ENCODE measurements around the gene IQSEC1. TPM values are rescaled to one million over a fixed set of nuclear protein-coding genes. Genes with fewer than 3 reads are reported as not detected.

The IQSEC1 gene
- total and polyA plus RNA-seq, 2 of the 8 experiments (the other 6 are each of a cell fraction or from before 2014, with no cell fraction given) = 6.8 to 28.8 TPM

DNA sequence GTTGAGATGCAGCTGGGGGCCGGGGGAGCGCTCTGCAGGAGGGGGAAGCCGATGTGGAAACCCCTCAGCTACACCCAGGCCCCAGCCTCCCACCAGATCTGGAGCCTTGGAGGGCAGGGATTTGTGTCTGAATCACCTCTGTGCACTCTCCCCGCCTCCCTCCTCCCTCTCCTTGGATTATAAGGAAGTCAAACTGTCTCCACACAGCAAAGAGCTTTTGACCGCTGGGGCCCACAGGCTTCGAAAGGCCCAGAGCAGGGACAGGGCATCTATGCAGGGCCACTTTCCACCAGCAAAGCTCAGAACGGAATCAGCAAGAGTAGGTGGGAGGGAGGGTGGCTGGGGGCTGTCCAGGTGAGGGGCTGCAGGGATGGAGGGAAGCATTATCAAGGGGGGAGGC is 68.9 kb downstream of the IQSEC1 start:
- Histone ChIP-seq H4K8ac (ENCODE audit: extremely low read depth, insufficient read depth, low read length) (no peak overlapping the region), H4K91ac (replicated peaks; ENCODE audit: insufficient read length, low read length) (no peak overlapping the region), H2BK12ac (ENCODE audit: low read depth, low read length) (no peak overlapping the region), H3K27ac (ENCODE audit: low read depth, low read length) (no peak overlapping the region), H3K4ac (replicated peaks; ENCODE audit: insufficient read length, low read depth, low read length) (no peak overlapping the region), H2BK5ac (ENCODE audit: low read depth, low read length) (no peak overlapping the region), H4K5ac (ENCODE audit: insufficient read length, low read depth, low read length) (no peak overlapping the region), H3K9me3 (ENCODE audit: insufficient read depth in 2 of 2, low read depth in 1 of 2, low read length in 1 of 2) (no peaks in the 10 kb centered on the region), H2BK20ac (ENCODE audit: low read length) (no peak overlapping the region), H3K79me1 (ENCODE audit: low read depth, low read length) (no peaks in the 10 kb centered on the region), H3K4me3 (ENCODE audit: extremely low read depth in 1 of 4, insufficient read depth in 2 of 4, low read depth in 3 of 4, low read length in 4 of 4) (no peak overlapping the region), H3K27me3 (replicated peaks in 1 of 4; ENCODE audit: control insufficient read depth in 3 of 4, extremely low read depth in 1 of 4, insufficient read depth in 3 of 4, low read length in 3 of 4) (0 out of 7 replicates have a peak, but pooled peaks cover 0 to 3% (median 0%) of the 10 kb centered on the region in 4 experiments), H3K9ac (replicated peaks in 1 of 4; ENCODE audit: extremely low read depth in 1 of 4, low read depth in 3 of 4, low read length in 3 of 4) (no peak overlapping the region), H3K23ac (ENCODE audit: insufficient read length) (no peak overlapping the region), H2BK120ac (replicated peaks; ENCODE audit: low read depth, low read length) (no peak overlapping the region), H3K23me2 (ENCODE audit: low read depth, low read length) (no peaks in the 10 kb centered on the region), H3K4me1 (replicated peaks in 1 of 4; ENCODE audit: control insufficient read depth in 3 of 4, insufficient read depth in 4 of 4, low read length in 3 of 4) (peaks cover 0 to 2% (median 0%) of the 10 kb centered on the region in 4 experiments; a peak in 2 of 7 replicates), H3K18ac (ENCODE audit: extremely low read depth, low read length) (no peak overlapping the region), H3K56ac (replicated peaks; ENCODE audit: insufficient read length, low read depth, low read length) (no peak overlapping the region), H3K14ac (ENCODE audit: insufficient read length) (no peak overlapping the region), H2AFZ (ENCODE audit: low read length) (no peak overlapping the region), H3K79me2 (ENCODE audit: control insufficient read depth in 1 of 2, insufficient read depth in 2 of 2, low read length in 2 of 2) (no peaks in the 10 kb centered on the region), H2AK5ac (ENCODE audit: low read depth, low read length) (no peak overlapping the region), H3K4me2 (ENCODE audit: insufficient read depth in 1 of 2, low read depth in 2 of 2, low read length in 2 of 2) (no peak overlapping the region), H3K36me3 (ENCODE audit: control insufficient read depth in 2 of 4, insufficient read depth in 4 of 4, low read length in 3 of 4) (no peaks in the 10 kb centered on the region), H2BK15ac (ENCODE audit: low read length) (no peak overlapping the region), H4K20me1 (replicated peaks in 1 of 2; ENCODE audit: control insufficient read depth in 1 of 2, insufficient read depth in 2 of 2, low read length in 2 of 2) (peaks cover 0 to 3% of the 10 kb centered on the region in 2 experiments)
- no peak for TF ChIP-seq TEAD4 (IDR thresholded peaks at IDR 0.05; ENCODE audit: low read depth, low read length)
- no peak for TF ChIP-seq TBP (IDR thresholded peaks at IDR 0.05; ENCODE audit: low read depth, low read length)
- no peak for TF ChIP-seq POLR2A (IDR thresholded peaks at IDR 0.05; ENCODE audit: control extremely low read depth in 1 of 2, low read depth in 2 of 2, low read length in 2 of 2)
- 69% methylated on average over 7 of the region's 7 CpGs; no CpG with 5 or more reads in 1 of the 2 experiments for WGBS, 2 experiments (ENCODE audit: extremely low coverage in 1 of 2, insufficient coverage in 1 of 2, insufficient read length in 1 of 2, insufficient replicate concordance in 2 of 2, low coverage in 1 of 2, low lambda C conversion rate in 2 of 2, missing lambda C conversion rate in 1 of 2)
- CTCF ChIA-PET (ENCODE audit: partially characterized antibody) = interaction anchor here (0.5 to 4.9 kb wide), 14 partner anchors 10 to 310 kb away, joined by 3 to 47 read pairs (median 4); no protein-coding TSS in a partner anchor
- DNase-seq (ENCODE audit: low read depth in 1 of 2, low spot score in 2 of 2) (no peak), FAIRE-seq (no peak)
- POLR2A ChIA-PET (ENCODE audit: partially characterized antibody) = interaction anchor here (1.2 to 1.7 kb wide), 4 partner anchors 9 to 18 kb away, joined by 3 to 9 read pairs (median 4); no protein-coding TSS in a partner anchor
